Activated T-helper 1 cell treated with anti-CD3 and anti-CD28 coated beads, Interleukin-12 subunit alpha, Interleukin-12 subunit beta, Interleukin-2, Interleukin-4 antibody, amounts not matched to agents 30 ng/mL and 10 ng/mL and 1 ng/mL, durations not matched to agents 14 hours and 24 hours and 36 hours (primary cell): ENCODE data around the gene DLX1. TPM values are rescaled to one million over a fixed set of nuclear protein-coding genes. Genes with fewer than 3 reads are reported as not detected.

Experiments used
- DNase-seq: peaks from one replicate; pipeline ENCODE4 v3.0.0; 2021; ENCODE audit warnings: low spot score
- H3K27ac Mint-ChIP-seq: one replicate; pipeline ENCODE4 v1.8.0; 2021; ENCODE audit warnings: mild to moderate bottlenecking, mixed read lengths
- H3K27me3 Mint-ChIP-seq: one replicate; pipeline ENCODE4 v1.8.0; 2022; ENCODE audit warnings: mild to moderate bottlenecking, moderate library complexity, mixed read lengths; ENCODE audit not compliant: insufficient read depth
- H3K36me3 Mint-ChIP-seq: one replicate; pipeline ENCODE4 v1.8.0; 2021; ENCODE audit warnings: low read depth, mixed read lengths
- H3K4me1 Mint-ChIP-seq: one replicate; pipeline ENCODE4 v1.8.0; 2021; ENCODE audit warnings: low read depth, mixed read lengths
- H3K4me3 Mint-ChIP-seq: one replicate; pipeline ENCODE4 v1.8.0; 2021; ENCODE audit warnings: mild to moderate bottlenecking, moderate library complexity, mixed read lengths
- H3K9me3 Mint-ChIP-seq: one replicate; pipeline ENCODE4 v1.8.0; 2021; ENCODE audit warnings: mixed read lengths
- intact Hi-C: fragments of 100-400 bp; cut with micrococcal nuclease; formaldehyde crosslinking; loops from one replicate; pipeline ENCODE4 v1.15.1; 2024
- total RNA-seq: library from RNA; stranded (reverse); gene quantifications from 2 replicates; pipeline ENCODE4 v1.2.3, GENCODE V29; 2022

The DLX1 gene
- total RNA-seq, 1 donor from 2014 or later: not detected

GRCh38 chr2:172100080-172100934, 15.0 kb downstream of the DLX1 start:
- H3K36me3 Mint-ChIP-seq: peaks cover 8% of the 10 kb centered on the region
- no peak for DNase-seq
- peaks cover 52% of the 10 kb centered on the region for H3K4me1 Mint-ChIP-seq
- peaks cover 70% of the 10 kb centered on the region for H3K27me3 Mint-ChIP-seq
- intact Hi-C loops: loop anchor here (5.0 to 10.0 kb wide), 4 partner anchors 286 to 1383 kb away; partner anchors contain the start of genes GAD1, GORASP2 and SP5
- H3K9me3 Mint-ChIP-seq: no peaks in the 10 kb centered on the region
- peak overlapping the region; percentile 33 for H3K4me3 Mint-ChIP-seq
- peak overlapping the region; percentile 61 for H3K27ac Mint-ChIP-seq

GRCh38 chr2:172100935-172101820, 15.9 kb downstream of the DLX1 start:
- no peaks in the 10 kb centered on the region for H3K9me3 Mint-ChIP-seq
- peak overlapping the region; percentile 71 for H3K4me3 Mint-ChIP-seq
- no peak for DNase-seq
- H3K36me3 Mint-ChIP-seq: peaks cover 6% of the 10 kb centered on the region
- H3K27me3 Mint-ChIP-seq: peaks cover 70% of the 10 kb centered on the region
- peak overlapping the region; percentile 82 for H3K27ac Mint-ChIP-seq
- peaks cover 51% of the 10 kb centered on the region for H3K4me1 Mint-ChIP-seq
- intact Hi-C loops: loop anchor here (5.0 to 10.0 kb wide), 4 partner anchors 286 to 1384 kb away; partner anchors contain the start of genes GAD1, GORASP2 and SP5

- intact Hi-C loops: loop anchor here (1.0 to 10.0 kb wide), 6 partner anchors 18 to 1385 kb away; partner anchors contain the start of genes GAD1, GORASP2 and SP5
- peak overlapping the region; percentile 82 for H3K27ac Mint-ChIP-seq
- DNase-seq: no peak
- peaks cover 50% of the 10 kb centered on the region for H3K4me1 Mint-ChIP-seq
- peak overlapping the region; percentile 71 for H3K4me3 Mint-ChIP-seq
- peaks cover 72% of the 10 kb centered on the region for H3K27me3 Mint-ChIP-seq
- no peaks in the 10 kb centered on the region for H3K9me3 Mint-ChIP-seq
- peaks cover 4% of the 10 kb centered on the region for H3K36me3 Mint-ChIP-seq
These were observed 16.6 kb downstream of the DLX1 start for GRCh38 chr2:172101821-172102390.

GRCh38 chr2:172102391-172103359, 17.4 kb downstream of the DLX1 start, which contains the start of gene DLX2:
DLX2 (minus strand) TSS chr2:172102900; CDS start chr2:172102538, 362 bp downstream.
- intact Hi-C loops: loop anchor here (1.0 to 10.0 kb wide), 8 partner anchors 7 to 1385 kb away; partner anchors contain the start of genes GAD1, GORASP2 and SP5
- peak within 1 kb of the TSS; percentile 82 for H3K27ac Mint-ChIP-seq
- peak; percentile 44 for DNase-seq
- H3K4me3 Mint-ChIP-seq: peak within 1 kb of the TSS; percentile 71
- H3K27me3 Mint-ChIP-seq: peaks cover 73% of the 10 kb centered on the region
- peaks cover 53% of the 10 kb centered on the region for H3K4me1 Mint-ChIP-seq
- peaks cover 5% of the 10 kb centered on the region for H3K36me3 Mint-ChIP-seq
- H3K9me3 Mint-ChIP-seq: no peaks in the 10 kb centered on the region

- H3K4me1 Mint-ChIP-seq: peaks cover 57% of the 10 kb centered on the region
- no peaks in the 10 kb centered on the region for H3K9me3 Mint-ChIP-seq
- peak overlapping the region; percentile 71 for H3K4me3 Mint-ChIP-seq
- peak; percentile 62 for DNase-seq
- peaks cover 7% of the 10 kb centered on the region for H3K36me3 Mint-ChIP-seq
- intact Hi-C loops: loop anchor here (1.0 to 10.0 kb wide), 8 partner anchors 8 to 1386 kb away; partner anchors contain the start of genes GAD1, GORASP2 and SP5
- H3K27me3 Mint-ChIP-seq: peaks cover 75% of the 10 kb centered on the region
- H3K27ac Mint-ChIP-seq: peak overlapping the region; percentile 71
These were observed 18.4 kb downstream of the DLX1 start for GRCh38 chr2:172103471-172104272.

- Mint-ChIP-seq H3K9me3 (no peaks in the 10 kb centered on the region), H3K4me1 (peaks cover 55% of the 10 kb centered on the region), H3K4me3 (no peak overlapping the region), H3K27ac (no peak overlapping the region), H3K36me3 (peaks cover 7% of the 10 kb centered on the region), H3K27me3 (peaks cover 84% of the 10 kb centered on the region)
- intact Hi-C loops: loop anchor here (2.0 to 10.0 kb wide), 3 partner anchors 33 to 507 kb away; no protein-coding TSS in a partner anchor
- no peak for DNase-seq
These were observed 20.3 kb downstream of the DLX1 start for GRCh38 chr2:172105471-172106107.

- DNase-seq: no peak
- Mint-ChIP-seq H3K36me3 (peaks cover 7% of the 10 kb centered on the region), H3K9me3 (no peaks in the 10 kb centered on the region), H3K4me1 (peaks cover 55% of the 10 kb centered on the region), H3K27ac (no peak overlapping the region), H3K27me3 (peaks cover 82% of the 10 kb centered on the region), H3K4me3 (no peak overlapping the region)
- intact Hi-C loops: loop anchor here (5.0 to 10.0 kb wide), 2 partner anchors 34 to 292 kb away; no protein-coding TSS in a partner anchor
These were observed 21.0 kb downstream of the DLX1 start for GRCh38 chr2:172106108-172106961.

- Mint-ChIP-seq H3K9me3 (no peaks in the 10 kb centered on the region), H3K36me3 (peaks cover 7% of the 10 kb centered on the region), H3K27ac (no peak overlapping the region), H3K4me3 (no peak overlapping the region), H3K4me1 (peaks cover 44% of the 10 kb centered on the region), H3K27me3 (peaks cover 79% of the 10 kb centered on the region)
- intact Hi-C loops: loop anchor here (5.0 to 10.0 kb wide), 2 partner anchors 36 to 293 kb away; no protein-coding TSS in a partner anchor
- no peak for DNase-seq
These were observed 22.6 kb downstream of the DLX1 start for GRCh38 chr2:172107690-172108586.

- intact Hi-C loops: loop anchor here (5.0 to 10.0 kb wide), 2 partner anchors 36 to 294 kb away; no protein-coding TSS in a partner anchor
- peaks cover 76% of the 10 kb centered on the region for H3K27me3 Mint-ChIP-seq
- no peak for DNase-seq
- H3K36me3 Mint-ChIP-seq: peaks cover 7% of the 10 kb centered on the region
- H3K4me1 Mint-ChIP-seq: peaks cover 39% of the 10 kb centered on the region
- H3K4me3 Mint-ChIP-seq: no peak overlapping the region
- H3K27ac Mint-ChIP-seq: no peak overlapping the region
- H3K9me3 Mint-ChIP-seq: no peaks in the 10 kb centered on the region
These were observed 23.3 kb downstream of the DLX1 start for GRCh38 chr2:172108587-172108930.
